Neural progenitor cell (in vitro differentiated cells): ENCODE results near the gene MYH9. TPM values are rescaled to one million over a fixed set of nuclear protein-coding genes. Genes with fewer than 3 reads are reported as not detected.

ENCODE experiments used
- DNase-seq: peaks from one replicate; pipeline ENCODE4 v3.0.0-alpha.2; 2016; ENCODE audit warnings: low spot score
- H2AFZ ChIP-seq: fragments of 200-600 bp; sonication (generic); replicated peaks from 2 replicates; pipeline ENCODE4 v1.6.1; 2016; ENCODE audit warnings: antibody characterized with exemption
- H3F3A ChIP-seq: fragments of 200-600 bp; sonication (generic); 2 replicates; pipeline ENCODE4 v1.6.1; 2016; ENCODE audit warnings: antibody characterized with exemption, low read depth
- H3K27ac ChIP-seq: fragments of 200-600 bp; sonication (generic); 2 replicates; pipeline ENCODE4 v1.5.1; 2016; ENCODE audit warnings: mild to moderate bottlenecking
- H3K27me3 ChIP-seq: fragments of 200-600 bp; sonication (generic); 2 replicates; pipeline ENCODE4 v1.6.1; 2016; ENCODE audit warnings: mild to moderate bottlenecking, moderate library complexity
- H3K36me3 ChIP-seq: fragments of 200-600 bp; sonication (generic); 2 replicates; pipeline ENCODE4 v1.5.1; 2016
- H3K4me1 ChIP-seq: fragments of 200-600 bp; sonication (generic); 2 replicates; pipeline ENCODE4 v1.6.1; 2016; ENCODE audit warnings: mixed run types
- H3K4me2 ChIP-seq: fragments of 200-600 bp; sonication (generic); 2 replicates; pipeline ENCODE4 v1.6.1; 2016
- H3K4me3 ChIP-seq: fragments of 200-600 bp; sonication (generic); 2 replicates; pipeline ENCODE4 v1.5.1; 2016
- H3K79me2 ChIP-seq: fragments of 200-600 bp; sonication (generic); 2 replicates; pipeline ENCODE4 v1.6.1; 2016; ENCODE audit warnings: low read depth
- H3K9ac ChIP-seq: fragments of 200-600 bp; sonication (generic); 2 replicates; pipeline ENCODE4 v1.6.1; 2016
- H3K9me3 ChIP-seq: fragments of 200-600 bp; sonication (generic); 2 replicates; pipeline ENCODE4 v1.5.1; 2016; ENCODE audit warnings: low read depth
- H4K20me1 ChIP-seq: fragments of 200-600 bp; sonication (generic); 2 replicates; pipeline ENCODE4 v1.6.1; 2016; ENCODE audit warnings: low read depth
- H3K27ac Mint-ChIP-seq: 3 replicates; pipeline ENCODE4 v1.8.0; 2021; ENCODE audit warnings: mixed read lengths
- H3K27me3 Mint-ChIP-seq: 2 replicates; pipeline ENCODE4 v1.8.0; 2022; ENCODE audit warnings: low read depth, mild to moderate bottlenecking, inconsistent platforms, moderate library complexity, mixed read lengths; ENCODE audit not compliant: insufficient read depth
- H3K36me3 Mint-ChIP-seq: 3 replicates; pipeline ENCODE4 v1.8.0; 2021; ENCODE audit warnings: mixed read lengths
- H3K4me1 Mint-ChIP-seq: 3 replicates; pipeline ENCODE4 v1.8.0; 2021; ENCODE audit warnings: mixed read lengths
- H3K4me3 Mint-ChIP-seq: 3 replicates; pipeline ENCODE4 v1.8.0; 2021; ENCODE audit warnings: mild to moderate bottlenecking, moderate library complexity, mixed read lengths
- H3K9me3 Mint-ChIP-seq: 3 replicates; pipeline ENCODE4 v1.8.0; 2020; ENCODE audit warnings: mixed read lengths
- EZH2 ChIP-seq: fragments of 200-600 bp; sonication (generic); IDR thresholded peaks from 2 replicates; pipeline ENCODE4 v1.6.1; 2017; ENCODE audit warnings: antibody characterized with exemption, mild to moderate bottlenecking, moderate library complexity
- EZH2phosphoT487 ChIP-seq: fragments of 200-600 bp; sonication (generic); IDR thresholded peaks from 2 replicates; pipeline ENCODE4 v1.6.1; 2017; ENCODE audit warnings: antibody characterized with exemption
- total RNA-seq: library from RNA; depleted of rRNA; stranded (reverse); fragments of >200 nt; gene quantifications from 2 replicates; pipeline ENCODE4 v1.2.3, GENCODE V29; 2015; ENCODE audit warnings: low replicate concordance
- TF ChIP-seq, protein P1 (sequence below): fragments of 200-600 bp; sonication (generic); IDR thresholded peaks from 2 replicates; pipeline ENCODE4 v1.5.1; 2017; ENCODE audit warnings: antibody characterized with exemption, mild to moderate bottlenecking

MYH9 gene
- total RNA-seq, 1 donor from 2014 or later = 77.2 TPM

DNA sequence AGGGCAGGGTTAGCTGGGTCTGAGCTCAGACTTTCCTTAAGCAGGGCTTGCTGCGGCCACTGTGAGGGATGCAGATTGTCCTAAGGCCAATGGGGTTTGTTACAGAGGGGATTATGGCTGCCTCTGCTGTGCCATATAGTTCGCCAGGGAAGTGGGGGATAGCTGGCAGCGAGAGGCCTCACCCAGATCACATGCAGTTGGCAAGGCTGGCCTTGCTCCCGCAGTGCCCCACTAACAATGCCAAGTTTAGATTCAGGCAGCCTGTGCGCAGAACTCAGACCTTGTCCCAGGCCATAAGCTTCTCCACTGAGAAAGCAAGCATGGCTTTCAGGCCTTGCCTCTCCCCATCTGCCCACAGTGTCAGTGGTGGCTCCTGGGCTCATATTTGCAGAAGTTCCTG is 143.8 kb downstream of the MYH9 start:
- Histone ChIP-seq H3K9ac (no peak overlapping the region), H3K9me3 (no peaks in the 10 kb centered on the region), H4K20me1 (no peaks in the 10 kb centered on the region), H3K79me2 (no peaks in the 10 kb centered on the region), H3K4me1 (peaks cover under 1% of the 10 kb centered on the region), H3K4me3 (no peak overlapping the region), H3K27ac (no peak overlapping the region), H3K4me2 (no peak overlapping the region), H3F3A (no peaks in the 10 kb centered on the region), H3K27me3 (no peaks in the 10 kb centered on the region), H3K36me3 (no peaks in the 10 kb centered on the region), H2AFZ (no peak overlapping the region)
- peaks cover 5% of the 10 kb centered on the region for H3K27me3 Mint-ChIP-seq
- no peak for DNase-seq
- TF ChIP-seq EZH2phosphoT487 (no peak), EZH2 (no peak)
- TF ChIP-seq, protein P1, sequence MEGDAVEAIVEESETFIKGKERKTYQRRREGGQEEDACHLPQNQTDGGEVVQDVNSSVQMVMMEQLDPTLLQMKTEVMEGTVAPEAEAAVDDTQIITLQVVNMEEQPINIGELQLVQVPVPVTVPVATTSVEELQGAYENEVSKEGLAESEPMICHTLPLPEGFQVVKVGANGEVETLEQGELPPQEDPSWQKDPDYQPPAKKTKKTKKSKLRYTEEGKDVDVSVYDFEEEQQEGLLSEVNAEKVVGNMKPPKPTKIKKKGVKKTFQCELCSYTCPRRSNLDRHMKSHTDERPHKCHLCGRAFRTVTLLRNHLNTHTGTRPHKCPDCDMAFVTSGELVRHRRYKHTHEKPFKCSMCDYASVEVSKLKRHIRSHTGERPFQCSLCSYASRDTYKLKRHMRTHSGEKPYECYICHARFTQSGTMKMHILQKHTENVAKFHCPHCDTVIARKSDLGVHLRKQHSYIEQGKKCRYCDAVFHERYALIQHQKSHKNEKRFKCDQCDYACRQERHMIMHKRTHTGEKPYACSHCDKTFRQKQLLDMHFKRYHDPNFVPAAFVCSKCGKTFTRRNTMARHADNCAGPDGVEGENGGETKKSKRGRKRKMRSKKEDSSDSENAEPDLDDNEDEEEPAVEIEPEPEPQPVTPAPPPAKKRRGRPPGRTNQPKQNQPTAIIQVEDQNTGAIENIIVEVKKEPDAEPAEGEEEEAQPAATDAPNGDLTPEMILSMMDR = no peak
- peaks cover 6% of the 10 kb centered on the region for H3K36me3 Mint-ChIP-seq
- peak overlapping the region; percentile 62 for H3K27ac Mint-ChIP-seq
- H3K9me3 Mint-ChIP-seq = peaks cover 35% of the 10 kb centered on the region
- peaks cover 13% of the 10 kb centered on the region for H3K4me1 Mint-ChIP-seq
- H3K4me3 Mint-ChIP-seq = no peak overlapping the region

DNA sequence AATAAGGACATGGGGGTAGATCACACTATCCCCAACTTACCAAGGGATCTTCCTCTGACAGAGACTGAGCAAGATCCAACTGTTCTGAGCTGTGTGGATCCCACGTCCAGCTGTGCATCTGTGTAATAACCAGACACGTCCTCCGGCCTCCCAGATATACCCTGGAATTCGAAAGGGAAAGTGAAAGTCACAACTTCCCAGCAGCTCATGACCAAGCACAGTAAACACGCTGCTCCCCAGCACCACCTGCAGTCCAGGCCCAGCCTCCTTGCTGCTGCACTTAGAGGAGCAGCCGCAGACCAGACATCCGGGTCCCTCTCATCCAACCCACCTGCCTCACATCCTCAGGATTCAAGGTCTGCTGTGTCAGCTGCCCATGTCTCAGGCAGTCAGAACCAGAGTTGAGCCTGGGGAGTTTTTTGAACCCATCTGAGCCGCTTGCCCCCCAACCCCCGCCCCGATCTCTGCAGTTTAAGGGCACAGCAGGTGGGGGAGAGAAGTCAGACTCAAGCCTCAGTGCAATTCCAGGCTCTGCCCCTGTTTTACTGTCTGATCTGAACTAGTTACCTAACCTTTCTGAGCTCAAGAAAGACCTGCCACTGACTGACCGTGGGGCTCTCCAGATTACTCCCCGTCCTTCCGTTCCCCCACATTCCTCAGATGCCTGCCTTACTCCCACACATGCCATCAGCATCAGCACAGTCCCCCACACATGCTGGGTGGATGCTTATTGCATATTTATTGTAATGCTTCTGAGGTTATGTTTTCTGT is 148.2 kb downstream of the MYH9 start, which contains the start of gene APOL2:
Gene APOL2, minus strand, starts transcription at position 127 of the 771 bp plus-strand sequence. CDS start 6,365 bp downstream, outside the sequence.
- H3K27me3 ChIP-seq = no peaks in the 10 kb centered on the region
- peak within 1 kb of the TSS; percentile 86 for H2AFZ ChIP-seq
- peak within 1 kb of the TSS; percentile 88 for H3K4me3 Mint-ChIP-seq
- H3K27ac Mint-ChIP-seq = peak within 1 kb of the TSS; percentile 98
- no peak within 1 kb of the TSS for H3K27ac ChIP-seq
- H3K4me3 ChIP-seq = peak within 1 kb of the TSS; percentile 33
- peak within 1 kb of the TSS; percentile 67 for H3K4me2 ChIP-seq
- H3K4me1 ChIP-seq = peaks cover 17% of the 10 kb centered on the region
- peaks cover 12% of the 10 kb centered on the region for H3K36me3 Mint-ChIP-seq
- no peaks in the 10 kb centered on the region for H3K9me3 ChIP-seq
- DNase-seq = peak; percentile 85
- TF ChIP-seq EZH2phosphoT487 = no peak
- TF ChIP-seq, protein P1 = peak; percentile 58
- no peaks in the 10 kb centered on the region for H3K36me3 ChIP-seq
- H4K20me1 ChIP-seq = no peaks in the 10 kb centered on the region
- H3F3A ChIP-seq = no peaks in the 10 kb centered on the region
- H3K27me3 Mint-ChIP-seq = peaks cover 2% of the 10 kb centered on the region
- no peak within 1 kb of the TSS for H3K9ac ChIP-seq
- H3K4me1 Mint-ChIP-seq = peaks cover 33% of the 10 kb centered on the region
- peaks cover 21% of the 10 kb centered on the region for H3K9me3 Mint-ChIP-seq
- no peaks in the 10 kb centered on the region for H3K79me2 ChIP-seq

DNA sequence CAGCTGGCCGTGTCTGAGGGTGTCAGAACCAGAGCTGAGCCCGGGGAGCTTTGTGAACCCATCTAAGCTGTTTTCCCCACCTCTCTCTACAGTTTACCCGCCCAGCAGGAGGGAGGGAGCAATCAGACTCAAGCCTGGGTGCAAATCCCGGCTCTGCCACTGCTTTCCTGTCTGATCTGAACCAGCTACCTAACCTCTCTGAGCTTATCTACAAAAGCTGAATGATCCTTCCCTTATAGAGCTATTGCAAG is 148.7 kb downstream of the MYH9 start:
- peaks cover 12% of the 10 kb centered on the region for H3K36me3 Mint-ChIP-seq

More for the DNA sequence above, 148.7 kb downstream of the MYH9 start:
- Histone ChIP-seq H3K27ac (no peak overlapping the region), H3K36me3 (no peaks in the 10 kb centered on the region), H3K27me3 (no peaks in the 10 kb centered on the region), H3K9ac (no peak overlapping the region), H3K4me2 (peak overlapping the region; percentile 67), H2AFZ (peak overlapping the region; percentile 86), H3K79me2 (no peaks in the 10 kb centered on the region), H3K4me3 (peak overlapping the region; percentile 33), H3K9me3 (no peaks in the 10 kb centered on the region), H4K20me1 (no peaks in the 10 kb centered on the region), H3F3A (no peaks in the 10 kb centered on the region), H3K4me1 (peaks cover 20% of the 10 kb centered on the region)
- TF ChIP-seq EZH2phosphoT487 = no peak
- TF ChIP-seq, protein P1 = no peak
- no peak for TF ChIP-seq EZH2
- H3K27ac Mint-ChIP-seq = peak overlapping the region; percentile 98
- H3K4me1 Mint-ChIP-seq = peaks cover 36% of the 10 kb centered on the region
- DNase-seq = no peak
- H3K4me3 Mint-ChIP-seq = peak overlapping the region; percentile 88
- H3K27me3 Mint-ChIP-seq = peaks cover 2% of the 10 kb centered on the region
- peaks cover 21% of the 10 kb centered on the region for H3K9me3 Mint-ChIP-seq
